Muscle layer of duodenum (tissue), 2 donors: Measurements from ENCODE around the gene CYSRT1.
A peak's percentile ranks its signal among the peaks of the same experiment; 100 is the strongest.

Source experiments
- H3K27ac ChIP-seq: one replicate; pipeline ENCODE4 v1.7.0; 2013; ENCODE audit warnings: mild to moderate bottlenecking, low read length
- H3K27me3 ChIP-seq: one replicate; pipeline ENCODE4 v1.7.0; 2013; ENCODE audit warnings: low read depth, mild to moderate bottlenecking, control low read depth, low read length
- H3K36me3 ChIP-seq, 2 donors: one replicate each; pipeline ENCODE4 v1.7.0; 2013; ENCODE audit warnings: low read length in 2 of 2, control low read depth in 1 of 2, mild to moderate bottlenecking in 1 of 2; ENCODE audit not compliant: insufficient read depth in 2 of 2, control insufficient read depth in 1 of 2
- H3K4me1 ChIP-seq, 2 donors: one replicate each; pipeline ENCODE4 v1.7.0; 2013; ENCODE audit warnings: low read length in 2 of 2, mild to moderate bottlenecking in 2 of 2, control low read depth in 1 of 2, moderate library complexity in 1 of 2; ENCODE audit not compliant: insufficient read depth in 2 of 2, control insufficient read depth in 1 of 2
- H3K4me3 ChIP-seq, 2 donors: one replicate each; pipeline ENCODE4 v1.7.0; 2013; ENCODE audit warnings: low read length in 2 of 2, low read depth in 1 of 2, mild to moderate bottlenecking in 1 of 2
- H3K9me3 ChIP-seq, 2 donors: one replicate each; pipeline ENCODE4 v1.7.0; 2013; ENCODE audit warnings: low read length in 2 of 2, control low read depth in 1 of 2, mild to moderate bottlenecking in 1 of 2; ENCODE audit not compliant: control insufficient read depth in 1 of 2
- donor health status: healthy.

CYSRT1 gene

DNA sequence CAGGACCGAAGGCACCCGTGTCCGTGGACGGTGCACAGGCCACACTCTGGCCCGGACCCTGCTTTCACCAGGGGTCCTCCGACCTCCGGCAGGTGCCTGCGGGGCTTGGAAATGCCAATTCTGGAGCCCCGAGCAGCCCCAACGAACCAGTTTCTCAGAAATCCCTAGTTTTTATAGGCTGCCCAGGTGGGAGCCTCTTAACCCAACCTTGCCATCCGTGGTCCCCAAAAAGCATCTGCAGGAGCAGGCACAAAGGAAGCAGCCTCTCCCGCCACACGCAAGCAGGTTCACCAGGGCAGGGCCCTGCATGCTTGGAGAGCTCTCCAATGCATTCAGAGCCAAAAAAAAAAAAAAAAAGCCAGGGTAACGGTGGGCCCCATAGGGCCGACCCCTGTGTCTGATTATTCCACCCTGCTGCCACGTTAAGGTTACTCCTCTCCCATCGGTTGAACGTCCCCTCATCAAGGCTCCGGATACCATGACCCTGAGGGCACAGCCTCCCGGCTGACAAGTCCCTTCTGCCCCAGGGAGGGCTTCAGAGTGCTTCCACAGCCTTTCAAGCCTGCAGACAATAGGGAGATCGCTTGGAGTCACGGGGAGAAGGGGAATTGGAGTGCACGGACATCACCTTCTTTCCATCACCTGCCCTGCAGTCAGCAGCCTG is 23.6 kb upstream of the CYSRT1 start:
- Histone ChIP-seq H3K9me3 (no peaks in the 10 kb centered on the region), H3K27me3 (no peaks in the 10 kb centered on the region), H3K27ac (peak overlapping the region; percentile 56), H3K4me1 (peaks cover 13 to 74% of the 10 kb centered on the region in 2 donors), H3K36me3 (no peaks in the 10 kb centered on the region), H3K4me3 (peak overlapping the region; percentile 61 to 76)

DNA sequence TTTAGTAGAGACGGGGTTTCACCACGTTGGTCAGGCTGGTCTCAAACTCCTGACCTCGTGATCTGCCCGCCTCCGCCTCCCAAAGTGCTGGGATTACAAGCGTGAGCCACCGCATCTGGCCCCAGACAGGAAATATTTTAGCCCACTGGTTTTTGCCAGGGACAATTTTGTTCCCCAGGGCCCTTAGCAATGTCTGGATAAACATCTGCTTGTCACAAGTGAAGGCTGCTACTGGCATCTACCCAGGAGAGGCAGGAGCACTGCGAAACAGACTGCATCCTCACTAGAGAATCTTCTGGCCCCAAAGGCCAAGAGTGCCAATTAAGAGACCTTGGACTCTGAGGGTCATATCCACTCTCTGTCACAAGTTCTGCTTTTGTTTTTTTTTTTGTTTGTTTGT is 22.0 kb upstream of the CYSRT1 start:
- H3K4me3 ChIP-seq, result no peak overlapping the region
- H3K4me1 ChIP-seq, result peaks cover 21 to 77% of the 10 kb centered on the region in 2 donors
- no peaks in the 10 kb centered on the region for H3K27me3 ChIP-seq
- H3K9me3 ChIP-seq, result no peaks in the 10 kb centered on the region
- H3K36me3 ChIP-seq, result no peaks in the 10 kb centered on the region
- H3K27ac ChIP-seq, result no peak overlapping the region

- Histone ChIP-seq H3K27me3 (no peaks in the 10 kb centered on the region), H3K9me3 (no peaks in the 10 kb centered on the region), H3K27ac (peak overlapping the region; percentile 69), H3K4me3 (peak overlapping the region; percentile 84 to 98), H3K4me1 (peaks cover 21 to 60% of the 10 kb centered on the region in 2 donors), H3K36me3 (peaks cover 0 to 10% of the 10 kb centered on the region in 2 donors)
Observed at GRCh38 chr9:137204731-137205125, 20.2 kb upstream of the CYSRT1 start.

GRCh38 chr9:137205126-137206069 is 19.6 kb upstream of the CYSRT1 start, which contains the start of the genes NDOR1 and TMEM203:
Gene NDOR1, plus strand, starts transcription at chr9:137205700. Its CDS starts 78 bp downstream, at chr9:137205778.
Gene TMEM203, minus strand, starts transcription at chr9:137205648. Its CDS starts 234 bp downstream, at chr9:137205414.
- Histone ChIP-seq H3K27me3 (no peaks in the 10 kb centered on the region), H3K36me3 (peaks cover 0 to 10% of the 10 kb centered on the region in 2 donors), H3K9me3 (no peaks in the 10 kb centered on the region), H3K4me3 (peak within 1 kb of the TSS; percentile 84 to 98), H3K27ac (peak within 1 kb of the TSS; percentile 69), H3K4me1 (peaks cover 21 to 58% of the 10 kb centered on the region in 2 donors)

- peaks cover 21 to 51% of the 10 kb centered on the region in 2 donors for H3K4me1 ChIP-seq
- H3K27ac ChIP-seq, result no peak overlapping the region
- peak overlapping the region; percentile 84 to 98 for H3K4me3 ChIP-seq
Observed at GRCh38 chr9:137206602-137207001, 18.4 kb upstream of the CYSRT1 start.

GRCh38 chr9:137211532-137211931 is 13.4 kb upstream of the CYSRT1 start:
- Histone ChIP-seq H3K27ac (no peak overlapping the region), H3K27me3 (no peaks in the 10 kb centered on the region), H3K4me3 (no peak overlapping the region), H3K4me1 (peaks cover 6 to 7% of the 10 kb centered on the region in 2 donors), H3K36me3 (peaks cover 0 to 18% of the 10 kb centered on the region in 2 donors), H3K9me3 (no peaks in the 10 kb centered on the region)

More at GRCh38 chr9:137206602-137207001, 18.4 kb upstream of the CYSRT1 start:
- Histone ChIP-seq H3K9me3 (no peaks in the 10 kb centered on the region), H3K27me3 (no peaks in the 10 kb centered on the region), H3K36me3 (peaks cover 0 to 10% of the 10 kb centered on the region in 2 donors)

DNA sequence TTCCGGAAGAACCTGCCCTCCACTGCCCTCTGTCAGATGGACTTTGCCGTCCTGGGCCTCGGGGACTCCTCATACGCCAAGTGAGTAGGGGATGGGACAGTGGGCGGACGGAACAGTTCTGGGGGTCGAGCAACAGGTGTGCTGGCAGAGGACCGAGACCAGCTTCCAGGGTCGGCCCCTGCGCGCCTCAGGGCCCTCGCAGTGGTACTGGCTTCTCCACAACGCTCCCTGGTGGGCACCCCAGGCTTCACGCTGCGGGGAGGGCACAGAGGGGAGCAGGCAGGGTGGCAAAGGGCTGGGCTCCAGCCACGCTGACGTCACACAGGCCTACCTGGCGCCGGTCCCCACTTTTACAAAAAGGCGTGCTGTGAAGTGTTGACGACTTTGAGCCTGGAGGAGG is 12.5 kb upstream of the CYSRT1 start:
- no peak overlapping the region for H3K27ac ChIP-seq
- no peaks in the 10 kb centered on the region for H3K27me3 ChIP-seq
- no peaks in the 10 kb centered on the region for H3K9me3 ChIP-seq
- peaks cover 0 to 18% of the 10 kb centered on the region in 2 donors for H3K36me3 ChIP-seq
- no peak overlapping the region for H3K4me3 ChIP-seq
- H3K4me1 ChIP-seq, result no peaks in the 10 kb centered on the region

GRCh38 chr9:137213160-137214060 is 11.6 kb upstream of the CYSRT1 start:
- H3K9me3 ChIP-seq, result no peaks in the 10 kb centered on the region
- no peaks in the 10 kb centered on the region for H3K27me3 ChIP-seq
- H3K36me3 ChIP-seq, result peaks cover 0 to 18% of the 10 kb centered on the region in 2 donors
- H3K27ac ChIP-seq, result no peak overlapping the region
- H3K4me3 ChIP-seq, result no peak overlapping the region
- no peaks in the 10 kb centered on the region for H3K4me1 ChIP-seq

DNA sequence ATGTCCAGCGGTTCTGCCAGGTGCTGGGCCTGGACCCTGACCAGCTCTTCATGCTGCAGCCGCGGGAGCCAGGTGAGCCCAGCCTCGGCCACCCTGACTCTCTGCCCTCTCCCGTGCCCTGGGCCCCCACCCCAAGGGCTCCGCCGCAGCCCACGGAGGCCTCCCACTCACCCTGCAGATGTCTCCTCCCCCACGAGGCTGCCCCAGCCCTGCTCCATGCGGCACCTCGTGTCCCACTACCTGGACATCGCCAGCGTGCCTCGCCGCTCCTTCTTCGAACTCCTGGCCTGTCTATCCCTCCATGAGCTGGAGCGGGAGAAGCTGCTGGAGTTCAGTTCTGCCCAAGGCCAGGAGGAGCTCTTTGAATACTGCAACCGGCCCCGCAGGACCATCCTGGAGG is 10.4 kb upstream of the CYSRT1 start:
- Histone ChIP-seq H3K9me3 (no peaks in the 10 kb centered on the region), H3K4me3 (no peak overlapping the region), H3K36me3 (peaks cover 0 to 8% of the 10 kb centered on the region in 2 donors), H3K27me3 (no peaks in the 10 kb centered on the region), H3K27ac (no peak overlapping the region), H3K4me1 (no peaks in the 10 kb centered on the region)

GRCh38 chr9:137215196-137215986 is 9.6 kb upstream of the CYSRT1 start:
- Histone ChIP-seq H3K9me3 (no peaks in the 10 kb centered on the region), H3K4me3 (no peak overlapping the region), H3K36me3 (peaks cover 0 to 8% of the 10 kb centered on the region in 2 donors), H3K27ac (no peak overlapping the region), H3K27me3 (no peaks in the 10 kb centered on the region), H3K4me1 (no peaks in the 10 kb centered on the region)
